ENCODE results near the gene JMJD8. TPM values are rescaled to one million over a fixed set of nuclear protein-coding genes. Genes with fewer than 3 reads are reported as not detected.
A peak's percentile ranks its signal among the peaks of the same experiment; 100 is the strongest.

JMJD8 gene
- total and polyA plus RNA-seq, 8 donors = 24.2 to 229 (median 83.3) TPM

DNA sequence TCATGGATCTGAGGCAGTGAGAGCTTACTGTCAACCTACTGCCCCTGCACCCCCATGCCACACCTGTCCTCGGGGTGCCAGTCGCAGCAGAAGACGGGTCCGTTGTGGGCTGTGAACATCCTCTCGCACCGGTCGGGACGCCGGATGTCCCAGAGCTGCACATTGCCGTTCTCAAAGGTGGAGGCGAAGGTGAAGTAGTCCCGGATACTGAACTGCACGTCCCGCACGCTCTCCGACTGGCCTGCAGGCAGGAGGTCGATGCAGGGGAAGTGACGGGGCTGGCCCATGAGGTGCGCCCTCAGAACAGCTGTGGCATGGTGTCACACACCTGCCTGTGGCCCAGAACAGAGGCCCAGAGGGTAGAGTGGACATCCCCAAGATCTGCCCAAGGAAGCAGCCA is 3.4 kb upstream of the JMJD8 start:
- intact Hi-C loops (cut with DNase I; ENCODE audit: low total_unique reads) = no loop called here
- TF ChIP-seq POLR2AphosphoS5 (IDR thresholded peaks at IDR 0.05) (no peak), CTCF (IDR thresholded peaks at IDR 0.05) (no peak), EP300 (IDR thresholded peaks at IDR 0.05) (no peak), POLR2A (IDR thresholded peaks at IDR 0.05) (no peak)
- Histone ChIP-seq H3K4me3 (no peak overlapping the region), H3K4me1 (peaks cover 45 to 72% (median 65%) of the 10 kb centered on the region in 4 donors), H3K9me3 (no peaks in the 10 kb centered on the region), H3K27me3 (peaks cover 0 to 14% (median 0%) of the 10 kb centered on the region in 3 donors), H3K36me3 (peaks cover 19 to 41% (median 28%) of the 10 kb centered on the region in 4 donors), H3K27ac (no peak overlapping the region)
- DNase-seq = no peak
- WGBS, 5 donors = 88 to 93% (median 91%) methylated on average over 16 to 19 of the region's 19 CpGs

DNA sequence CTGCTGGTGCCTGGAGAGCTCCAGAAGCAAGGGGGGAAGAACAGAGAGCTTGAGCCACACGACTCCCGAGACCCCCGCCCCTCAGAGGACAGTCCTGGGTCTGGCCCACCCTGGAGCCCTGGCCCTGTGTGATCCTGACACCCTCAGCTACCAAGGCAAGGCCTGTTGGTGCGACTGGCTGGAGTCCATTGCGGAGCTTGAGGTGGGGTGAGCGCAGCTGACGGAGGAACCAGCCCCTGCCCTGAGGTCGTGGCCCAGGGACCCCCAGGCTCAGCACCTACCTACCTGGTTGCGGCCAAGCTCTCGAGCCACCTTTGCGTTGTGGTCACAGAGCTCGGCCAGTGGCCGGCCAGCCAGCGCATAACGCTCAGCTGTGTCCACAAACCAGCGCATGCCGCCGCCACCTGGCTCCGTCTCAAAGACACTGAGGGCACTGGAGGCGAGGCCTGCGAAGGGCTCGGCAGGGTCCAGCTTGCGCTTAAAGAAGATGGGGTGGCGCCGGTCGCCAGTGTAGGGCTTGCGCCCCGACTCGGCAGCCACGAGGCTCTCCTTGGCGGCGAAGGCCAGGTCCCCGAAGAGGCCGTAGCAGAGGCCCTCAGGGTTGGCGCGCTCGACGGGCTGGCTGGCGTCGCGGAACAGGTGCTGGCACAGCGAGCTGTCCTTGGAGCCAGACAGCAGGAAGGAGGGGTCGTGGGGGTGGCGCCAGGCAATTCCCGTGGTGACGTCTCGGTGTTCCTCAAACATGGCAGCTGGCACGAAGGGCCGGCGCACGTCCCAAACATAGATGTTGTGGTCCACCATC is 2.5 kb upstream of the JMJD8 start:
- DNase-seq = no peak
- Histone ChIP-seq H3K36me3 (peaks cover 27 to 49% (median 36%) of the 10 kb centered on the region in 4 donors), H3K4me3 (no peak overlapping the region), H3K9me3 (no peaks in the 10 kb centered on the region), H3K4me1 (peaks cover 53 to 80% (median 73%) of the 10 kb centered on the region in 4 donors), H3K27me3 (peaks cover 0 to 6% (median 0%) of the 10 kb centered on the region in 3 donors), H3K27ac (no peak overlapping the region)
- intact Hi-C loops (cut with DNase I; ENCODE audit: low total_unique reads) = no loop called here
- WGBS, 5 donors = 91 to 94% (median 93%) methylated on average over 48 to 51 of the region's 51 CpGs; no CpG with 5 or more reads in 1 of the 5 donors
- TF ChIP-seq POLR2AphosphoS5 (IDR thresholded peaks at IDR 0.05) = no peak

DNA sequence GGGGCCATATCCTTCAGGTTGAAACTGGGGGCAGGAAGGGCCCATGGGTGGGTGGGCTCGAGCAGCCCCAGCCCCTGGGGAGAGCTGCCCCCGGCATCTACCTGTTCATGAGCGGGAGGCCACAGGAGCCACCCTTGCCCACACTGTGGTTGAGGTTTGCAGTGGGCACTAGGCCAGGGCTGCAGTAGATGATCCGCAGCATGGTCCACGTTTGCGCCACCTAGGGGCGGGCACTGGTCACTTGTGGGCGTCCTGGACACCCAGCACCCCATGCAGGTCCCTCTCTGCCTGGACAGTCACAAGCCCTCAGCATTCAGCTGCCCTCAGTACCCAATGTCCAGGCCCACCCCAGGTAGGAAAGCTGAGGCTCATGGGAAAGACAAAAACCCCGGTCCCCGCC is 1.8 kb upstream of the JMJD8 start:
- H3K4me1 ChIP-seq = peaks cover 60 to 87% (median 80%) of the 10 kb centered on the region in 4 donors
- H3K27me3 ChIP-seq = no peaks in the 10 kb centered on the region
- 54 to 90% (median 58%) methylated on average over 2 to 10 of the region's 10 CpGs for WGBS, 5 donors

DNA sequence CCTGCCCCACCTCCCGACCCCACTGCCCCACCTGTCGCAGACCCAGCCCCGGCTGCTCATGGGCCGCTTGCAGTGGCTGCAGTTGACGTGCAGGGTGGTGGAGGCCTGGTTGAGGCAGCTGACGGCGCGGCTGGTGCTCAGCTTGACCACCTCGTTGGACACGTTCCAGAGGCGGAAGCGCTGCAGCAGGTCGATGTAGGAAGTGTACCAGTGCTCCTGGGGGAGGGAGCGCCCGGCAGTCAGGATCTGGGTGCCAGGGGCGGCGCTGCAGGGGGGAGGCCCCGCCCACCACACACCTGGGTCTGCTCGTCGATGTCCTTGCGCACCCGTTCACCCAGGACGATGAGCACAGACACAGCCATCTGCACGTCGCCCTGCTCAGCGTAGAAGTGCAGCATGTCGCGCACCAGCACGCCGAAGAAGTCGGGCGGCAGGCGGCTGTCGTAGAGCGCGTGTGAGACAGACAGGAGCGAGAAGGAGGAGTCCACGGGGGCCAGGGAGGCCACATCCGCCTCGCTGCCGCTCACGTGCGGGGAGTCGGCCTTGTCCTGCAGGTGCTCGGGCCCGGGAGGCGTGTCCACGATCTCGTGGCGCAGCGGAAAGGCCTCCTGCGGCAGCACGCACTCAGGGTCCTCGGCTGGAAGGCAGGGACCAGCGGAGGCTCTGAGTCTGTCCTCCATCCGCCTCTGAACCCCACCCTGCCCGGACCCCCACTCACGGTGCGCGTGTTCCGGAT is 995 bp upstream of the JMJD8 start:
- Histone ChIP-seq H3K27ac (peak overlapping the region in 4 of 5 donors; percentile 77 to 90 (median 82)), H3K36me3 (peaks cover 32 to 52% (median 41%) of the 10 kb centered on the region in 4 donors), H3K4me1 (peaks cover 56 to 85% (median 77%) of the 10 kb centered on the region in 4 donors), H3K27me3 (no peaks in the 10 kb centered on the region), H3K9me3 (no peaks in the 10 kb centered on the region), H3K4me3 (peak overlapping the region; percentile 62 to 88 (median 78))
- 92 to 96% (median 93%) methylated on average over 38 to 61 of the region's 61 CpGs for WGBS, 5 donors
- DNase-seq = no peak
- TF ChIP-seq EP300 (IDR thresholded peaks at IDR 0.05) (no peak), CTCF (IDR thresholded peaks at IDR 0.05) (no peak), POLR2AphosphoS5 (IDR thresholded peaks at IDR 0.05) (no peak)
- intact Hi-C loops (cut with DNase I; ENCODE audit: low total_unique reads) = no loop called here

More for the DNA sequence above, 1.8 kb upstream of the JMJD8 start:
- intact Hi-C loops (cut with DNase I; ENCODE audit: low total_unique reads) = no loop called here
- peak; percentile 59 to 76 for DNase-seq
- Histone ChIP-seq H3K4me3 (no peak overlapping the region), H3K27ac (no peak overlapping the region), H3K36me3 (peaks cover 32 to 52% (median 41%) of the 10 kb centered on the region in 4 donors), H3K9me3 (no peaks in the 10 kb centered on the region)
- TF ChIP-seq POLR2A (IDR thresholded peaks at IDR 0.05) (no peak), CTCF (IDR thresholded peaks at IDR 0.05) (peak in 4 of 7 experiments; percentile 19 to 47 (median 32)), POLR2AphosphoS5 (IDR thresholded peaks at IDR 0.05) (peak in 1 of 3 donors; percentile 18)

Measured in stomach (tissue), 9 donors.